ENCODE measurements around the gene MSANTD2. TPM values are rescaled to one million over a fixed set of nuclear protein-coding genes. Genes with fewer than 3 reads are reported as not detected.
A peak's percentile ranks its signal among the peaks of the same experiment; 100 is the strongest.

MSANTD2 gene
- total RNA-seq, 1 donor from 2014 or later = 8.5 TPM

GRCh38 chr11:124760205-124760652, 40.0 kb downstream of the MSANTD2 start:
- H3K4me3 ChIP-seq (ENCODE audit: low read depth, low read length) = no peak overlapping the region
- no peak for TF ChIP-seq CTCF (conservative IDR thresholded peaks at IDR 0.05; ENCODE audit: low read depth, low read length)
- no peak for DNase-seq (ENCODE audit: low read depth)

- no peak for DNase-seq (ENCODE audit: low read depth)
- TF ChIP-seq CTCF (conservative IDR thresholded peaks at IDR 0.05; ENCODE audit: low read depth, low read length) = no peak
- peak overlapping the region; percentile 53 for H3K4me3 ChIP-seq (ENCODE audit: low read depth, low read length)
Measured at GRCh38 chr11:124759266-124760204, 40.7 kb downstream of the MSANTD2 start.

GRCh38 chr11:124758355-124759265, 41.6 kb downstream of the MSANTD2 start:
- H3K4me3 ChIP-seq (ENCODE audit: low read depth, low read length) = peak overlapping the region; percentile 53
- no peak for DNase-seq (ENCODE audit: low read depth)
- TF ChIP-seq CTCF (conservative IDR thresholded peaks at IDR 0.05; ENCODE audit: low read depth, low read length) = peak; percentile 68

DNA sequence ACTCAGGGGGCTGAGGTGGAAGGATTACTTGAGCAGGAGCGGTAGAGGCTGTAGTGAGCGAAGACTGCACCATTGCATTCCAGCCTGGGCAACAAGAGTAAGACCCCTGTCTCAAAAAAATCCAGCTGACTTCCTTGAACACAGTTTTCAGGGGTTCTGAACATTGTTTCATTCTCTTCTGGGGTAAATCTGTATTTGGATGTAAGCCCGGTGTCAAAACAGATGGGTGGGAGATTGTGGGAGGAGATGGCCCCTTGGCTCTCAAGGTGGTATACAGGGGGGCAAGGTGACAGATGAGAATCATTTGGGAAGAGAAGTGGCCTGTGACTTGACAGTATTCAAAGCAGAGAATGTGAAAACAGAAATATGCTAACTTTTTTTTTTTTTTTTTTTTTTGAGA, 42.9 kb downstream of the MSANTD2 start:
- TF ChIP-seq CTCF (conservative IDR thresholded peaks at IDR 0.05; ENCODE audit: low read depth, low read length) = no peak
- no peak overlapping the region for H3K4me3 ChIP-seq (ENCODE audit: low read depth, low read length)
- DNase-seq (ENCODE audit: low read depth) = no peak

GRCh38 chr11:124756753-124757227, 43.4 kb downstream of the MSANTD2 start:
- H3K4me3 ChIP-seq (ENCODE audit: low read depth, low read length) = no peak overlapping the region
- TF ChIP-seq CTCF (conservative IDR thresholded peaks at IDR 0.05; ENCODE audit: low read depth, low read length) = no peak
- DNase-seq (ENCODE audit: low read depth) = no peak

GRCh38 chr11:124756033-124756752, 44.0 kb downstream of the MSANTD2 start:
- TF ChIP-seq CTCF (conservative IDR thresholded peaks at IDR 0.05; ENCODE audit: low read depth, low read length) = no peak
- H3K4me3 ChIP-seq (ENCODE audit: low read depth, low read length) = no peak overlapping the region
- no peak for DNase-seq (ENCODE audit: low read depth)
